ENCODE results near the gene BAHCC1.

Gene BAHCC1

GRCh38 chr17:81461607-81462500, 66.6 kb downstream of the BAHCC1 start:
- no peak for DNase-seq (ENCODE audit: low read depth in 2 of 2)

DNA sequence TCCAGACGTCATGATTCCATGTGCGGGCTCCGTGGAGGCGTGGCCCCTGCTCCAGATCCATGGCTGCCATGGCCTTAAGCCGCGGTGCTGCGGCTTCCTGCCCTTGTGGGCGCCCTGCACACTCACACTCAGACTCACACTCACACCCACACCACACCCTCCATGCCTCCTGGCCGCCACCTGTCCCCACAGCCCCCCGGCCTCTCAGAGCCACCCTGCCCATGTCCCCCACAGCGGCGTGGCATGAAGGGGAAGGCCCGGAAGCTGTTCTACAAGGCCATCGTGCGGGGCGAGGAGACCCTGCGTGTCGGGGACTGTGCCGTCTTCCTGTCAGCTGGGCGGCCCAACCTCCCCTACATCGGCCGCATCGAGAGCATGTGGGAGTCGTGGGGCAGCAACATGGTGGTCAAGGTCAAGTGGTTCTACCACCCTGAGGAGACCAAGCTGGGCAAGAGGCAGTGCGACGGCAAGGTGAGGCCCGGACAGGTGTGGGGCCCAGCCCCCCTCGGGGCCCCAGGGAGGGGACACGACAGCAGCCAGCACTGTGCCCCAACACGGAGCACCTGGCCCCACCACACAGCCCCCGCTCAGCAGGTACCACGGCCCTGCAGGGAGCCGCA, 67.4 kb downstream of the BAHCC1 start:
- no peak for DNase-seq (ENCODE audit: low read depth in 2 of 2)

DNA sequence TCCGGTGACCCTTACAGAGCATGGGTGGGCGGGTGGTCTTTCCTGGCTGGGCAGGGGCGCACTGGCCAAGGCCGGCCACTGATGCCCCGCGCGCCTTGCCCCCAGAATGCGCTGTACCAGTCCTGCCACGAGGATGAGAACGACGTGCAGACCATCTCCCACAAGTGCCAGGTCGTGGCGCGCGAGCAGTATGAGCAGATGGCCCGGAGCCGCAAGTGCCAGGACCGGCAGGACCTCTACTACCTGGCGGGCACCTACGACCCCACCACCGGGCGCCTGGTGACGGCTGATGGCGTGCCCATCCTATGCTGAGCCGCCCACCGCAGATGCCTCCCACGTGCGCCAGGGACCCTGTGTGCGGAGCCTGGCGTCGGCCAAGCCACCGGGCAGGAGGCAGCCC, 68.2 kb downstream of the BAHCC1 start:
- DNase-seq (ENCODE audit: low read depth in 2 of 2), result no peak

- DNase-seq (ENCODE audit: low read depth in 2 of 2), result no peak
Observed at GRCh38 chr17:81464586-81464985, 69.3 kb downstream of the BAHCC1 start.

GRCh38 chr17:81465910-81466309, 70.7 kb downstream of the BAHCC1 start:
- DNase-seq (ENCODE audit: low read depth in 2 of 2), result no peak

DNA sequence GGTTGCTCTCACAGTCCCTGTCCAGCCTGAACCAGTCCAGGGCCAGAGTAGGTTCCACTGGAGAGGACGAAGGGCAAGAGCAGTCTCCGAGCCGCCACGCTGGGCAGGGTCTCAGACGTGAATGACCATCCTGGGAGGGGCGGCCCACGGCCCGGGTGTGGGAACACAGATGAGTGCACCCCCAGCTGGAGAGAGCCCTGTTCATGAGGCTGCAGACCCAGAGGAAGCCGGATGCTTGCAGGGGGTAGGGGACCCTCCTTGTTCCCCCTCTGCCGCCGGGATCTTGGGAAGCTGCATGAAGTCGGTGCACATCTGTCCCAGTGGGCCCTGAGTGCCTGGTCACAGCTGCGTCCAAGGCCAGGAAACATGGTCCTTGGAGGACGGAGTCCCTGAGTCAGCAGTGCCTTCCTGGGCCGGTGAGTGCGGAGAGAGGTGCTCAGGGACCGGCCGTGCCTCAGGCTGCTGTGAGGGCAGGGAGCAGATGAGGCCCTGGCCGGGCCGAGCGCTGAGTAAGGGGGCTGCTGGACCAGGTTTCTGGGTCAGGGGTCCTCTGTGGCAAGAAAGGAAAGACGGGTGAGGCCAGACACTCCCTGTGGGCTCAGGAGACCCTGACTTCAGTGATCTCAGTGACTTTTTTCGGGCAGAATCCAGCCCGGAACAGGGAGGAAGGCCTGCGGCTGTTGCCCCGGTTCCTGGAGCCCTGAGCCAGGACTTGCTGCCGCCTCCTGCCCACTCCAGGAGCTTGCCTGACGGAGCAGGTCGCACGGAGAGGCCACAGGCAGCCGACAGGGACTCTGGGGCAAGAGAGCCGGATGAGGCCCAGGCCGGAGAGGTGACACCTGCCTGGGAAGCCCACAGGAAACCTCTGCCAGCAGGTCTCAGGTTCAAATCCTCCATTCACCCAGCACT, 71.6 kb downstream of the BAHCC1 start:
- DNase-seq (ENCODE audit: low read depth in 2 of 2), result no peak

- no peak for DNase-seq (ENCODE audit: low read depth in 2 of 2)
Observed at GRCh38 chr17:81468111-81468769, 73.0 kb downstream of the BAHCC1 start.

GRCh38 chr17:81468770-81469121, 73.5 kb downstream of the BAHCC1 start:
- no peak for DNase-seq (ENCODE audit: low read depth in 2 of 2)

DNA sequence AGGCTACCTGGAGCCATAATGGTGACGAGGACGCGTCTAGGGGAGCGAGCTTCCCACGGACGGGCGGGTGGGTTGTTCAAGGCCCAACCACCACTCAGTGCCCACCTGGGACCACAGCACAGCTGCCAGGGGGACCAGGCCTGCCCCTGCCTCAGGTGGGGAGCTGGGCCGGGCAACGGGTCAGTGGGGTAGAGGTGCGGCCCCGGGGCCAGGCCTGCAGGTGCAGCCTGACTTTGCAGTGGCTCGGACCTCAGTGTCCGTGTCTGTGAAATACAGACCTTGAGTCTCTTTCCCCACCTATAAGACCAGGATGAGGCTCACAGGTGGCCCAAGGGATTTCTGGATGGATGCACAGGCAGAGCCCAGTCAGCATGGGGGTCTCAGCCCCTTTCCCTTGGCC, 74.0 kb downstream of the BAHCC1 start:
- no peak for DNase-seq (ENCODE audit: low read depth in 2 of 2)

GRCh38 chr17:81470270-81470943, 75.2 kb downstream of the BAHCC1 start:
- DNase-seq (ENCODE audit: low read depth in 2 of 2), result no peak

GRCh38 chr17:81470944-81471817, 75.9 kb downstream of the BAHCC1 start:
- DNase-seq (ENCODE audit: low read depth in 2 of 2), result no peak

DNA sequence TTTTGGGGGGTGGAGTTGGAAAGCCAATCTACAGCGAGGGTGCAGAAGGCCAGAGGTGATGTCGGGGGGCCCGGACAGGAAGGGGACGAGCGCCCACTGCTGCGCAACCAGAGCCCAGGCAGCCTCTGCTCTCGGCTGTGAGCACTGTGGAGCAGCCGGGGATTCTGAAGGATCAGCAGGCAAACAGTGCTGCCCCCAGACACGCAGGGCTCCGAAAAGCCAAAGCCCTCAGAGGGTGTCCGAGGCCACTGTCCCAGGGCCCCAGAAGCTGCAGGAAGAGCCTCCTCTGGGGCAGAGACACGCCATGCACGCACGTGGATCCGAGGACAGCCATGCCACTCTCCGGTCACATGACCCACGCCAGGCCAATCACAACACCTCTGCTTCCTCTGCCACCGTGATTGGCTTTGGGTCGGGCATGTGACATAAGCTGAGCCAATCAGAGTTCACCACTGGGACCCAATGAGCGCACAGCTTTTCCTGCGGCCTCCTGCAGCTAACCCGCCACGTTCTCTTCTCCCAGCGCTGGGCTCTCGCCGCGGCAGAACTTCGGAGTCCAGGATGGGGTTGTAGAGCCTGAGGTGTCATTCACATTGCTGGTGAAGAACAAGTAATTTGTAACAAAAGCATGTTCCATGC, 76.7 kb downstream of the BAHCC1 start:
- peak in 1 of 2 donors; percentile 15 for DNase-seq (ENCODE audit: low read depth in 2 of 2)

- no peak for DNase-seq (ENCODE audit: low read depth in 2 of 2)
Observed at GRCh38 chr17:81473019-81473418, 77.8 kb downstream of the BAHCC1 start.

GRCh38 chr17:81474958-81475357, 79.7 kb downstream of the BAHCC1 start:
- DNase-seq (ENCODE audit: low read depth in 2 of 2), result no peak

DNA sequence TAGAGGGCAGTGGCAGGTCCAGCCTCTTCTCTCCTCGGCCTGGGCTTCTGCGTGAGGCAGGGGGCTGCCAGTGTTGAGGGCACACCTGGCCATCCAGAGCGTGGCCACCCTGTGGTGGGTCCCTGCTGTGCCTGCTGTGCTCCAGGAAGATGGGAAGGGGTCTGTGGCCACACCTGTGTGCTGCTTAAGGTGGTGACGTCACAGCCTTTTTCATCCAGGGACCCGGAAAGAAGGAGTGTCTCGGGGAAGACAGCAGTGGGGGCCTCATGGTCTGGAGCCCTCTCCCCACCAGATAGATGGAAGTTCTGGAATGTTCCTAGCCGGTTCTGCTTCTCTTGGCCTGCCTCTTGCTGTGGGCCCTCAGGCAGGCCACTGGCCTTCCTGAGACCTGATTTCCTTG, 80.8 kb downstream of the BAHCC1 start:
- no peak for DNase-seq (ENCODE audit: low read depth in 2 of 2)

- DNase-seq (ENCODE audit: low read depth in 2 of 2), result no peak
Observed at GRCh38 chr17:81476635-81477034, 81.4 kb downstream of the BAHCC1 start.

- no peak for DNase-seq (ENCODE audit: low read depth in 2 of 2)
Observed at GRCh38 chr17:81477173-81477572, 81.9 kb downstream of the BAHCC1 start.

- no peak for DNase-seq (ENCODE audit: low read depth in 2 of 2)
Observed at GRCh38 chr17:81478119-81478518, 82.9 kb downstream of the BAHCC1 start.

DNA sequence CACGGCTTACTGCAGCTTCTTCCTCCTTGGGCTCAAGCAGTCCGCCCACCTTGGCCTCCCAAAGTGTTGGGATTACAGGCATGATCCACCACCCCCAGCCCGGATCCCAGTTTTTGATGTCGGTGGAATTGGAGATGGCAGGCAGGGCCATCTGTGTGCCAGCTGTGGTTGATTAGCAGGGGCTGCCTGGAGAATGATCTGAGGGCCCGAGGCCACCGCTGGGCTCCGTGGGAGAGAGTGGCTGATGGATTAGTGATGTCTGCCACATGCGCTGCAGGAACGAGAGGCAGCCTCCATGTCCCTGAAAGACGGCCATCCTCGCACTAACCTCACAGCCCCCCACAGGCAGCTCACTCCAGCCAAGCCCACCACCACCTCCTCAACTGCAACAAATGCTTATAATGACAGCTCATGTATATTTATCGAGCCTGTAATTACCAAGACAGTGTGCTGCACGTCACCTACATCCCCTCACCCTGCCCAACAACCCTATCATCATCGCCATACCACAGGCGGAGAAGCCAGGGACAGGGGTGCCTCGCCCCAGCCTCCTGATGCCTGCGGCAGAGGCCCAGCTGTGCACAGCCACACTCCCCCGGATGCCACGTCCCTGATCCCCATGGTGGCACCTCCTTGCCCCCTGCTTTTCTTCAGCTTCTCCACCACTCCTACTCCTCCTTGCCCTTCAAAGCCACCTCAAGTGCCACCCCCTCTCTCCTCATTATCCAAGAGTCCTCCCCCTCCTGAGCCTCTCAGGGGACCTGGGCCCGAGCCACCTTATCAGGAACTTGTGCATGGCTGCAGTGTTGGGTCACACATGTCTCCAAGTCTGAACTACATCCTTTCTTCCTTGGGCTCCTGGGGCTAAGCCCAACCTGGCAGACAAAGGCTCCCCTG, 84.2 kb downstream of the BAHCC1 start:
- no peak for DNase-seq (ENCODE audit: low read depth in 2 of 2)

All from stimulated activated CD8-positive, alpha-beta memory T cell treated with anti-CD3 and anti-CD28 coated beads, Interleukin-2, amount 100 ng/mL, for 48 hours (primary cell).